ENCODE results near the gene RSPO4.

DNA sequence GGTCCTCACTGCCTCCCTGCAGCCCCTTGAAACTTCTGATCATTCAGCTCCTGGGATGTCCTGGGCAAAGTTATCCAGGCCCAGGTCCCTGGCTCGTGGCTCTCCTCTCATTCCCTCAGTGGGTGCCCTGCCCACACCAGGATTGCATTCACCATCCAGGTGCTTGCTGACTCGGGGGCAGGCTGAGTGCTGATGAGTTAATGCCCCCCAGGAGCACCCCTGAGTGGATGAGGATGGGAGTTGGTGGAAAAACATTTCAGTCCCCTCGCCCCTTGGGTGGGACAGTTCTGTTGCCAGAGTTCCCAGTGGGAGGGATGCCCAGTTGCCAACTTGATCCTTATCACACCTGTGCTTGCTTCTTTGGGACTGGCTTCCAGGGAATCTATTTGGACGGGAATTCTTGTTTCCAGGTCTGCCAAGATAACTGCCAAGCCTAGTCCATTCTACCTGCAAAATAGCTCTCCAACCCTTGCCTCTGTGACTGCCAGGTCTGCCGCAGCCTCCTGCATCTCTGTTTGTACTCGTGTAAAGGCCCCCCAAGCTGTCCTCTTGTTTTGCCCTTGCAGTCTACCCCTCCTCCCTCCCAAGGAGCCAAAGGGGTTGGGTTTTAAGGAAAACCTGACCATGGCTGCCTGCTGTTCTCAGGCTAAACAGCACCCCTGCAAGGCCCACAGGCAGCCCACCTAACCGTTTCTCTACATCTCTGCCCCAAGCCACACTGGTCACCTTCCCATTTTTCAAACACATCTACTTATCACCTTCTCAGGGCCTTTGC is 11.6 kb upstream of the RSPO4 start:
- TF ChIP-seq EP300 (IDR thresholded peaks at IDR 0.05), result no peak
- TF ChIP-seq, protein P1, sequence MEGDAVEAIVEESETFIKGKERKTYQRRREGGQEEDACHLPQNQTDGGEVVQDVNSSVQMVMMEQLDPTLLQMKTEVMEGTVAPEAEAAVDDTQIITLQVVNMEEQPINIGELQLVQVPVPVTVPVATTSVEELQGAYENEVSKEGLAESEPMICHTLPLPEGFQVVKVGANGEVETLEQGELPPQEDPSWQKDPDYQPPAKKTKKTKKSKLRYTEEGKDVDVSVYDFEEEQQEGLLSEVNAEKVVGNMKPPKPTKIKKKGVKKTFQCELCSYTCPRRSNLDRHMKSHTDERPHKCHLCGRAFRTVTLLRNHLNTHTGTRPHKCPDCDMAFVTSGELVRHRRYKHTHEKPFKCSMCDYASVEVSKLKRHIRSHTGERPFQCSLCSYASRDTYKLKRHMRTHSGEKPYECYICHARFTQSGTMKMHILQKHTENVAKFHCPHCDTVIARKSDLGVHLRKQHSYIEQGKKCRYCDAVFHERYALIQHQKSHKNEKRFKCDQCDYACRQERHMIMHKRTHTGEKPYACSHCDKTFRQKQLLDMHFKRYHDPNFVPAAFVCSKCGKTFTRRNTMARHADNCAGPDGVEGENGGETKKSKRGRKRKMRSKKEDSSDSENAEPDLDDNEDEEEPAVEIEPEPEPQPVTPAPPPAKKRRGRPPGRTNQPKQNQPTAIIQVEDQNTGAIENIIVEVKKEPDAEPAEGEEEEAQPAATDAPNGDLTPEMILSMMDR (IDR thresholded peaks at IDR 0.05), result no peak
- TF ChIP-seq POLR2A (IDR thresholded peaks at IDR 0.05), result no peak
